Measurements from ENCODE around the gene CFAP57.
"Not testable (repeated sequence)": the region's sequence is repeated elsewhere in the genome, so short reads cannot be mapped to it uniquely, and the experiment has no call there.

The CFAP57 gene

GRCh38 chr1:43197343-43198127 is 25.4 kb downstream of the CFAP57 start:
- no peak for DNase-seq
- no peak for TF ChIP-seq POLR2A (IDR thresholded peaks at IDR 0.05; ENCODE audit: low read length)
- no peak for TF ChIP-seq GATA1 (IDR thresholded peaks at IDR 0.05; ENCODE audit: low read depth, low read length)

DNA sequence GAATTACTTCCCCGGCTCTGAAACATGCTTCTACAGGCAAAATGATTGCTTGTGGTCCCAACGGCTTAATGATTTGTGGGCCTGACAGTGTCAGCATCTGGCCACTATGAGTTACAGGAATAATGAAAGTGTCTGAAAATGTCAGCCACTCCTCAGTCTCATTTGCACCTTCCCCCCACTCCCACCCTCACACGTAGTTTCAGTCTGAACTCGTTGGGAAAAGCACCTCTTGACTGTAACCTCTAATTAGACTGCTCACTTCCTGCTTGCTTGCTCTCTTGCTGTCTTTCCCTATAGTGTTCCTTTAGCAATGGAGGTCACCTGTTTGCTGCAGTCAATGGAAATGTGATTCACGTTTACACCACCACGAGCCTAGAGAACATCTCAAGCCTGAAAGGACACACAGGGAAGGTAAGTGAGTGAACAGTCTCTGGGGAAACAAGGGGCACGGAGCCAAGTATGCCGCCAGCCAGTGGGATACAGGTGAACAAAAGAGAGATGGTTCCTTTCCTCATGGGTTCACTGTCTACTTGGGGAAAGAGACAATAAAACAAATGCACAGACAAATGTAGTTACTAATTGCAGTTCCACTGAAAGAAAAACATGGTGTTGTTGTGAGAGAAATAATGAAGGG is 27.1 kb downstream of the CFAP57 start:
- TF ChIP-seq GATA1 (IDR thresholded peaks at IDR 0.05; ENCODE audit: low read depth, low read length) (no peak), POLR2A (IDR thresholded peaks at IDR 0.05; ENCODE audit: low read length) (no peak)
- DNase-seq: no peak

- no peak for DNase-seq
- TF ChIP-seq POLR2A (IDR thresholded peaks at IDR 0.05; ENCODE audit: low read length) (no peak), GATA1 (IDR thresholded peaks at IDR 0.05; ENCODE audit: low read depth, low read length) (no peak)
Observed at GRCh38 chr1:43203859-43204258, 31.7 kb downstream of the CFAP57 start.

- TF ChIP-seq POLR2A (IDR thresholded peaks at IDR 0.05; ENCODE audit: low read length): no peak
- no peak for TF ChIP-seq GATA1 (IDR thresholded peaks at IDR 0.05; ENCODE audit: low read depth, low read length)
- DNase-seq: no peak
Observed at GRCh38 chr1:43204394-43204793, 32.3 kb downstream of the CFAP57 start.

DNA sequence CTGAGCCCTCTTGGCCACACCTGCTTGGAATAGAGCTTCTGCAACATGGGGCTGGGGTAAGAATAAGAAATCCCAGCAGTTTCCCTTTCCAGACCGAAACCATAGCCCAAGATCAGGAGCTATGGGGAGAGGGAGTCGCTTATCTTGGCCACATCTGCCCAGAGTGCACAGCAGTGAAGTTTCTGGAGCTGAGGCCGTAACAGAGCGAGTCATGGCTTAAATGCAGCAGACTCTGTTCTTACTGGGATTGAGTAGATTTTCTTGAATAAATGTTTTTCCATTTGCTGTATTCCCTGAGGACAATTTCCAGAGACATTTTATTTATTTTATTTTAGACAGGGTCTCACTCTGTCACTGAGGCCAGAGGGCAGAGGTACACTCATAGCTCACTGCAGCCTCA is 33.5 kb downstream of the CFAP57 start:
- DNase-seq: no peak
- TF ChIP-seq GATA1 (IDR thresholded peaks at IDR 0.05; ENCODE audit: low read depth, low read length) (no peak), POLR2A (IDR thresholded peaks at IDR 0.05; ENCODE audit: low read length) (no peak)

DNA sequence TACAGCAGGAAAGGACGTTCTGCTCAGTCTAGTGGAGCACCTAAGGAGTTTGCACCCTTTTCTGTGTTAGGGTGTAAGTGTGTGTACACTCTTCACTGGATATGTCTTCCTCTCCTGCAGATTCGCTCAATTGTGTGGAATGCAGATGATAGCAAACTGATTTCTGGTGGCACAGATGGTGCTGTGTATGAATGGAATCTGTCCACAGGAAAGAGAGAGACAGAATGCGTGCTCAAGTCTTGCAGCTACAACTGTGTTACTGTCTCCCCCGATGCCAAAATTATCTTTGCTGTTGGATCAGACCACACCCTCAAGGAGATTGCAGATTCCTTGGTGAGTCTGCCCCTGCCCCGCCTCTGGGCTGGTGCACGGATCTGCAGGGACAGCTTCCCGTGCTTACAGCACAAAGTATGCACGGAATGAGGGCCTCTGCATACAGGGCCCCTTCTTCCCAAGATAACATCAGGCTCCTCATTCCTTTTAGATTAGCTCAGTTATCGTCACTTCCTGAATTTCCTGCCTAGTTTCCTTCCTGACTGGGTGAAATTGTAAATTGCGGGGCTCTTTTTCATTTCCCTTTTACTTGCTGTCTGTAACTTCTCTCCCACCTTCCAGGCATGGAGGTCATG is 34.6 kb downstream of the CFAP57 start:
- DNase-seq: peak in 1 of 2 experiments; percentile 23
- TF ChIP-seq GATA1 (IDR thresholded peaks at IDR 0.05; ENCODE audit: low read depth, low read length) (no peak), POLR2A (IDR thresholded peaks at IDR 0.05; ENCODE audit: low read length) (no peak)

GRCh38 chr1:43207229-43207853 is 35.2 kb downstream of the CFAP57 start:
- no peak for DNase-seq
- TF ChIP-seq GATA1 (IDR thresholded peaks at IDR 0.05; ENCODE audit: low read depth, low read length) (no peak), POLR2A (IDR thresholded peaks at IDR 0.05; ENCODE audit: low read length) (no peak)

- DNase-seq: not testable (repeated sequence)
Observed at GRCh38 chr1:43208277-43208676, 36.1 kb downstream of the CFAP57 start.

DNA sequence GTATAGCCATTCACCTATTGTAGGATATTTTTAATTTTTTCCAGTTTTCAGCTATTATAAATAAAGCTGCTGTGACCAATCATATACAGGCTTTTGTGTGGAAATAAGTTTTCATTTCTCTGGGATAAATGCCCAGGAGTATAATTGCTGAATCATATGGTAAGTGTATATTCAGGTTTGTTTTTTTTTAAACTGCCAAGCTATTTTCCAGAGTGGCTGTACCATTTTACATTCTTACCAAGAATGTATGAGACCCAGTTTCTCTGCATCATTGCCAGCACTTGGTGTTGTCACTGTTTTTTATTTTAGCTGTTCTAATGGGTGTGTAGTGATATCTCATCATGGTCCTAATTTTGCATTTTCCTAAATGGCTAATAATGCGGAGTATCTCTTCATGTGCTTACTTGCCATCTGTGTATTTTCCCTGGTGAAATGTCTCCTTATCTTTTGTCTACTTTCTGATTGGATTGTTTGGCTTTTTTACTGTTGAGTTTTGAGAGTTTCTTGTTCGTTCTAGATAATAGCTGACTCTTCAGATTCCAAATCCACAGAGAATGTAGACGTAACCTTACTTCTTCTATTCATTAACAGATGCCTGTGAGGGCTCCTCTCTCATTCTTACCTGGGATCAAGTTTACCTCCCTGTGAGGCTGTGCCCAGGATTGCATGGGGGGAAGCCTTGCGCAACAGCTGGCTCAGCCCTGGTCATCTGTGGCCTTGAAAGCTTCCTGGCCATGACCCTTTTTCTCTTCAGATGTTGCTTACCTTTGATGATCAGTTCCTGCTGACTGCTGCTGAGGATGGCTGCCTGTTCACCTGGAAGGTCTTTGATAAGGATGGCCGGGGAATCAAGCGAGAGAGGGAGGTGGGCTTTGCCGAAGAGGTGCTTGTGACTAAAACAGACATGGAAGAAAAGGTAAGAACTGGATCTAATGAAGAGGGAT is 42.6 kb downstream of the CFAP57 start:
- no peak for DNase-seq

GRCh38 chr1:43217747-43218146 is 45.6 kb downstream of the CFAP57 start:
- no peak for DNase-seq
- no peak for TF ChIP-seq GATA1 (IDR thresholded peaks at IDR 0.05; ENCODE audit: low read depth, low read length)
- no peak for TF ChIP-seq POLR2A (IDR thresholded peaks at IDR 0.05; ENCODE audit: low read length)

More for the DNA sequence above, 42.6 kb downstream of the CFAP57 start:
- TF ChIP-seq POLR2A (IDR thresholded peaks at IDR 0.05; ENCODE audit: low read length): no peak

DNA sequence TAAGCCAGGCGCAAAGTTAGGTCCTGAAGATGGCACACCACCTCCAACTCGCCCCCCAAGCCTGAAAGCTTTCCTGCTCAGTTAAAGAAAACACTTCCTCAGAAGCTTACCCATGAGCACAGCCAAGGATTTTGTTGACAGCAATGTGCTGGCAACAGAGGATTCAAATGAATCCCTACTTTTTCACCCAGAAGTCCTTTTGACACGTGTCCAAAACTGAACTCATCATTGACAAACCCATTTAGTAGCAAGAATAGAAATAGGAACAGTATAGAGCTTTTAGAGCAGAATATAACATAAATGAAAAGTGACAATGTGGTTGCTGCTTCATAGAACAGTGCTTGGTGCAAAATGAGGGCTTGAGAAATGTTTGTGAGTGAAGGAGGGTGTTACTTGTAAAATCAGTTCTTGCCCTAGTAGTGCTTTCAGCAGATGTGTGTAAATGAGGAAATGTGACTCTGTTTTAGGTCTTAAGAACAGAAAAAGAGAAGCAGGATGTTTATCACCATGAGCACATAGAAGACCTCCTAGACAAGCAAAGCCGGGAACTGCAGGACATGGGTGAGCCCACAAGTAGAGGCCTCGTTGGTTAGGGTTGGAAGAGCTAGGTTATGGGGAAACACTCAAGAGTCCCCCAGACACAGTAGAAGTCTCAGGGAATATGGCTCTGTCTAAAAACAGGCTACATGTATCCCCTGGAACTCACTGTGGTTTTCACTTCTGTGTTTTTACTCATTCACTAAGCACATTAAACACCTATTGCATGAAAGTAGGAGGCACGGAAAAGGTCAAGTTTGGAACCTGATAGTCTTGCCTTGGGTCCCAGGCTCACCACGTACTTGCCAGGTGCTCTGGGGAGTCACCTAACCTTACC is 49.0 kb downstream of the CFAP57 start:
- no peak for DNase-seq
- TF ChIP-seq POLR2A (IDR thresholded peaks at IDR 0.05; ENCODE audit: low read length): no peak
- no peak for TF ChIP-seq GATA1 (IDR thresholded peaks at IDR 0.05; ENCODE audit: low read depth, low read length)

DNA sequence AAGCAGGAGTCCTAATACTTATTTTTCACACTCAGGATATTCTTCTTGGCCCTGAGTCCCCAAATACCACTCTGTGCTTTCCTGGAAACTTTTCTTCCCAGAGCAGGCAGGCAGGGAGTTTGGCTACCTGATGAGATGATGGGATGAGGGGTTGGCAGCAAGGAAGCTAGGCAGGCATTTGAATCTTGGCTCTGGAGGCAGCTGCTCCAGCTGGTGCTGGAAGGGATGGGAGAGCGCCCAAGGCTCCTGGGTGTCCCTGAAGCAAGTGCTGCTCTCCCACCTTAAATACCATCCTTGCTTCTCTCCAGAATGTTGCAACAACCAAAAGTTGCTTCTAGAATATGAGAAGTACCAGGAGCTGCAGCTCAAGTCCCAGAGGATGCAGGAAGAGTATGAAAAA is 49.7 kb downstream of the CFAP57 start:
- DNase-seq: no peak
- no peak for TF ChIP-seq POLR2A (IDR thresholded peaks at IDR 0.05; ENCODE audit: low read length)
- no peak for TF ChIP-seq GATA1 (IDR thresholded peaks at IDR 0.05; ENCODE audit: low read depth, low read length)
